ENCODE measurements around the gene RASA3. TPM values are rescaled to one million over a fixed set of nuclear protein-coding genes. Genes with fewer than 3 reads are reported as not detected.
"Not testable (repeated sequence)": the region's sequence is repeated elsewhere in the genome, so short reads cannot be mapped to it uniquely, and the experiment has no call there.

Gene RASA3
- total RNA-seq, 4 donors from 2014 or later, result 4.4 to 15.6 (median 8.5) TPM

DNA sequence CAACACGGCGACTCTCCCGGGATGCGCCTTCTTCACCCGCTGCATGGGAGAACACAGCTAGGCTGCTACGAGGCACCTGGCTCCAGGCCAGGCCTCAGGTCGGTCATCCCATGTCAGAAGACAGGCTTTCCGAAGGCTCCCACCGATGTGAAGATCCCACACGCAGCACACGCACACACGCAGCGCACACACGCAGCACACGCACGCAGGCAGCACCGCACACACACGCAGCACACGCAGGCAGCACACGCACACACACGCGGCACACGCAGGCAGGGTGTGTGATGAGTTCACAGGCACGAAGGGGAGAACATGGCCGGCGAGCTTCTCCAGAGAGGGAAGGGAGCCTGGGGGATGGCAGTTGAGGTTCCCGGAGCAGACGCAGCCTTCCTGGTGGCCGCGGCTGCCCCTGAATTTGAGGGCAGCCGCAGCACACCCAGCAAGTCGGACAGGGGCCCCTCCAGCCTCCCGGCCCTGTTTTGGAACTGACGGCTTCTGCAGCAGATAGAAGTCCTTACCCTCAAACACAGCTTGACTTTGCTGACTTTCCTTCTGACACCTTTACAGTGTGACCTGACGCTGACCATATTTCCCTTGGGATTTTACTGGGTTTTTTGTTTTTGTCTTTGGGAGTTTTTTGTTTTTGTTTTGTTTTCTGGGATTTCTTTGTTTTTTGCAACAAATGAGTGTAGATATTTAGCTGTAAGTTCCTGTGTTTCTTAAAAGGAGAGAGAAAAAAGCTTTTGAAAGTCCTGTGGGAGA is 55.9 kb downstream of the RASA3 start:
- intact Hi-C loops (cut with DNase I; ENCODE audit: low total_unique reads), result no loop called here
- H3K9me3 ChIP-seq, result no peaks in the 10 kb centered on the region
- H3K27me3 ChIP-seq, result no peaks in the 10 kb centered on the region
- H3K36me3 ChIP-seq, result no peaks in the 10 kb centered on the region
- no peak overlapping the region for H3K27ac ChIP-seq
- H3K4me1 ChIP-seq, result peaks cover 9 to 18% (median 14%) of the 10 kb centered on the region in 4 donors
- TF ChIP-seq POLR2AphosphoS5 (IDR thresholded peaks at IDR 0.05) (no peak), POLR2A (IDR thresholded peaks at IDR 0.05) (no peak), EP300 (IDR thresholded peaks at IDR 0.05; ENCODE audit: low read depth) (no peak)
- TF ChIP-seq, protein P1, sequence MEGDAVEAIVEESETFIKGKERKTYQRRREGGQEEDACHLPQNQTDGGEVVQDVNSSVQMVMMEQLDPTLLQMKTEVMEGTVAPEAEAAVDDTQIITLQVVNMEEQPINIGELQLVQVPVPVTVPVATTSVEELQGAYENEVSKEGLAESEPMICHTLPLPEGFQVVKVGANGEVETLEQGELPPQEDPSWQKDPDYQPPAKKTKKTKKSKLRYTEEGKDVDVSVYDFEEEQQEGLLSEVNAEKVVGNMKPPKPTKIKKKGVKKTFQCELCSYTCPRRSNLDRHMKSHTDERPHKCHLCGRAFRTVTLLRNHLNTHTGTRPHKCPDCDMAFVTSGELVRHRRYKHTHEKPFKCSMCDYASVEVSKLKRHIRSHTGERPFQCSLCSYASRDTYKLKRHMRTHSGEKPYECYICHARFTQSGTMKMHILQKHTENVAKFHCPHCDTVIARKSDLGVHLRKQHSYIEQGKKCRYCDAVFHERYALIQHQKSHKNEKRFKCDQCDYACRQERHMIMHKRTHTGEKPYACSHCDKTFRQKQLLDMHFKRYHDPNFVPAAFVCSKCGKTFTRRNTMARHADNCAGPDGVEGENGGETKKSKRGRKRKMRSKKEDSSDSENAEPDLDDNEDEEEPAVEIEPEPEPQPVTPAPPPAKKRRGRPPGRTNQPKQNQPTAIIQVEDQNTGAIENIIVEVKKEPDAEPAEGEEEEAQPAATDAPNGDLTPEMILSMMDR (IDR thresholded peaks at IDR 0.05), result no peak
- WGBS, 2 donors (ENCODE audit: low coverage in 1 of 2), result 93 to 96% methylated on average over 2 to 35 of the region's 35 CpGs
- no peak overlapping the region for H3K4me3 ChIP-seq
- no peak for DNase-seq
- in situ Hi-C loops (cut with MboI; ENCODE audit: low pct_ligation_motif_present in 1 of 4, low pct_unique_long_range_greater_than_20kb in 1 of 4, low sequenced_read_pairs in 3 of 4), result no loop called here

DNA sequence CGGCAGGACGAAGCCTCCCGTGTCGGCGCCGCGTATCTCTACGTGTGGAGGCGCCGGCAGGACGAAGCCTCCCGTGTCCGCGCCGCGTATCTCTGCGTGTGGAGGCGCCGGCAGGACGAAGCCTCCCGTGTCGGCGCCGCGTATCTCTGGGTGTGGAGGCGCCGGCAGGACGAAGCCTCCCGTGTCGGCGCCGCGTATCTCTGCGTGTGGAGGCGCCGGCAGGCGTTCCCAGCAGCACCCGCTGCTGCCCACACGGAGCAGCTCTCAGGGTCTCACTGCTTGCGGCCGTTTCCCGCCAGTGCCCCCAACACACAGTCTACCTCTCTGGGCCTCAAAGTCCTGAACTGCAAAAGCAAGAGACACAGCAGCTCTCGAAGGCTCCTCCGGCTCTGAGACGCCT is 56.6 kb downstream of the RASA3 start:
- in situ Hi-C loops (cut with MboI; ENCODE audit: low pct_ligation_motif_present in 1 of 4, low pct_unique_long_range_greater_than_20kb in 1 of 4, low sequenced_read_pairs in 3 of 4); H3K4me3 ChIP-seq; H3K27ac ChIP-seq; H3K36me3 ChIP-seq; intact Hi-C loops (cut with DNase I; ENCODE audit: low total_unique reads); H3K27me3 ChIP-seq; DNase-seq; H3K9me3 ChIP-seq: not testable (repeated sequence)
- 97% methylated on average over 35 of the region's 45 CpGs; no CpG with 5 or more reads in 1 of the 2 donors for WGBS, 2 donors (ENCODE audit: low coverage in 1 of 2)
- peaks cover 8 to 18% (median 14%) of the 10 kb centered on the region in 4 donors for H3K4me1 ChIP-seq

DNA sequence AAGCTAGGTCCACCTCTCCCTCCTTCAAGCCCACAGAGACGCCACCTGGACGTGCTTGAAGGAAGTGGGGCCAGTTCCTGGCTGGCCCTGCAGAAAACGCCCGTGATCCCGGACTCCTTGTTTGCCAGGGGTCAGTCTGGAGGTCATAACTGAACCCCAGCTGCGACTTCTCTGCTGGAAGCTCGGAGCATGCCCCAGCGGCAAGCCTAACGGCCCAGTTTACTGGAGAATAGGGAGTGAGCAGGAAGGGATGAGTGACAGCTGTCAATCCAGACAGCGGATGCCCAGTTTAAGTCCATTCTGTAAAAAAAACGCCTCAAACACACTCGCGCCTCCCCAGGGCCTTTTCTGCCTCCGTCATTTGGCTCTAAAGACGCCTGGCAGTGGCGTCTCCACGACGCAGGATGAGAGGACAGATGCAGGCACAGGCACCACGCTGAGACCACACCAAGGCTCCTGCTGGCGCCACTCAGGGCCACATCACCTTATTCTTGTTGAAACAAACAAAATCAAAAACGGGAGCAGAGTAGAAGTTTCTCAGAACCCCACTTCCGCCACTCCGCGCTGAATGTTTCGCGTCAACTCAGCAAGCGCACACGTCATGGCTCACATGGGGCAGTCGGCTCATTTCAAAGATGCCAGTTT is 57.6 kb downstream of the RASA3 start:
- intact Hi-C loops (cut with DNase I; ENCODE audit: low total_unique reads) (no loop called here), in situ Hi-C loops (cut with MboI; ENCODE audit: low pct_ligation_motif_present in 1 of 4, low pct_unique_long_range_greater_than_20kb in 1 of 4, low sequenced_read_pairs in 3 of 4) (no loop called here)
- no peak for DNase-seq
- Histone ChIP-seq H3K27ac (no peak overlapping the region), H3K4me3 (no peak overlapping the region), H3K4me1 (peaks cover 8 to 18% (median 12%) of the 10 kb centered on the region in 4 donors), H3K27me3 (no peaks in the 10 kb centered on the region), H3K36me3 (no peaks in the 10 kb centered on the region), H3K9me3 (no peaks in the 10 kb centered on the region)
- WGBS, 2 donors (ENCODE audit: low coverage in 1 of 2), result 92 to 96% methylated on average over 5 to 29 of the region's 29 CpGs
- TF ChIP-seq POLR2AphosphoS5 (IDR thresholded peaks at IDR 0.05) (no peak), EP300 (IDR thresholded peaks at IDR 0.05; ENCODE audit: low read depth) (no peak), POLR2A (IDR thresholded peaks at IDR 0.05) (no peak)
- TF ChIP-seq, protein P1 (IDR thresholded peaks at IDR 0.05), result no peak

DNA sequence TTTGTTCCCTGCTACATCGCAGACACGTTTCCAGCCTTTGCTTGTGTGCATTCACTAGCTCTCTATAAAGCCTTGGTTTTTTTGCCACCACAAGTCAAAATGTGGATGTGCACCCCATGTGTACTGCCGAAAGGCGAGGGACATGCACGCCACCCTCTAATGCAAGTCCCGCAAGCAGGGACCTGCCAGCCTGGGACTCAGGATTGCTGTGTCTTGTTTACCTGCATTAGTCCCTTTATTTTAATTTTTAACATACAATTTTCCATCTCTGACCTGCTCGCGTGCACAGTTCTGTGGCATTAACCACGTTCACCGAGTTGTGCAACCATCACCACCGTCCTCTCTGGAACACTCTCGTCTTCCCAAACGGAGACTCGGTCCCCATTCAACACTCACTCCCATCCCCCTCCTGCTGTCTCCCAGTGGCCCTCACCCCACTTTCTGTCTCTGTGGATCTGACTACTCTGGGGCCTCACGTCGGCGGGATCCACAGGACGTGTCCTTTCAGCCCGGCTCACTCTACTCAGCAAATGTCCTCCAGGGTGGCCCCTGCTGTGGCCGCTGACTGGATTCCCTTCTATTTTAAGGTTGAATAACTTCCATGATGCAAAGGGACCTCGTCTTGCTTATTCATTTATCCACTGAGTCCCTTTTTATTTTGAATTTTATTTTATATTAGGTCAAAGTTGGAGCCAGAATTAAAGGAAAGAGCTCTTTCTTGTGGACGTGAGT is 58.4 kb downstream of the RASA3 start:
- Histone ChIP-seq H3K36me3 (no peaks in the 10 kb centered on the region), H3K27me3 (no peaks in the 10 kb centered on the region), H3K27ac (no peak overlapping the region), H3K4me3 (no peak overlapping the region), H3K9me3 (no peaks in the 10 kb centered on the region), H3K4me1 (peaks cover 9 to 15% (median 11%) of the 10 kb centered on the region in 4 donors)
- TF ChIP-seq EP300 (IDR thresholded peaks at IDR 0.05; ENCODE audit: low read depth) (no peak), POLR2AphosphoS5 (IDR thresholded peaks at IDR 0.05) (no peak), POLR2A (IDR thresholded peaks at IDR 0.05) (no peak)
- TF ChIP-seq, protein P1 (IDR thresholded peaks at IDR 0.05), result no peak
- DNase-seq, result no peak
- intact Hi-C loops (cut with DNase I; ENCODE audit: low total_unique reads), result no loop called here
- WGBS, 2 donors (ENCODE audit: low coverage in 1 of 2), result 94 to 95% methylated on average over 15 to 22 of the region's 22 CpGs
- in situ Hi-C loops (cut with MboI; ENCODE audit: low pct_ligation_motif_present in 1 of 4, low pct_unique_long_range_greater_than_20kb in 1 of 4, low sequenced_read_pairs in 3 of 4), result no loop called here

Measured in transverse colon (tissue), 4 donors.